ENCODE results near the gene SRSF2. TPM values are rescaled to one million over a fixed set of nuclear protein-coding genes. Genes with fewer than 3 reads are reported as not detected.

The SRSF2 gene
- polyA plus RNA-seq, 2 of the 4 experiments (the other 2 are of a cell fraction), result 338 to 412 TPM

DNA sequence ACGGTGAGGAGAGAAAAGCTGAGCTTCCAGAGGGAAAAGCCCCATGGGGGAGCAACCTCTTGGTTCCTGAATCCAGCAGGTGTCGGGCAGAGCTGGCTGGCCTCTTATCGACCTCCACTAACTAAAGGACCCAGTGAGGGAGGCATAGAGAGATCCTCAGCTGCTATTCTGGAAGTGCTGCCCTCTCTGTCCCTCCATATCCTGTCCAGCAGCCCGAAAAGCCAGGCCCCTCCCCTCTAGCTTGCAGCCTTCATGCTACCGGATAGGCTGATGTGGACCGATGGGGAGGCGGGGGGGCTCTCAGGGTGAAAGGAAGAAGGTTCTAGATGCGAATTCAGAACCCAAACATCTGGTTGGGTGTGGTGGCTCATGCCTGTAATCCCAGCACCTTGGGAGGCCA is 51.3 kb downstream of the SRSF2 start:
- Histone ChIP-seq H3K4me3 (no peak overlapping the region), H3K4me1 (peaks cover 19% of the 10 kb centered on the region), H3K9me3 (no peaks in the 10 kb centered on the region), H3K4me2 (no peak overlapping the region), H3K27ac (no peak overlapping the region)
- TF ChIP-seq FOSL2 (IDR thresholded peaks at IDR 0.05) (no peak), FOSL2 (CRISPR knock-in tag; IDR thresholded peaks at IDR 0.05) (no peak), RFX5 (IDR thresholded peaks at IDR 0.05) (no peak), EP300 (IDR thresholded peaks at IDR 0.05) (no peak), CBX8 (IDR thresholded peaks at IDR 0.05) (no peak), FOXS1 (CRISPR knock-in tag; IDR thresholded peaks at IDR 0.05) (no peak)
- ATAC-seq (no peak), FAIRE-seq (no peak), DNase-seq (ENCODE audit: low read depth in 1 of 2, low spot score in 1 of 2) (no peak)
- 85% methylated on average over 8 of the region's 8 CpGs for WGBS (ENCODE audit: missing lambda C conversion rate)
- CTCF ChIA-PET, result interaction anchor here (0.6 to 20.1 kb wide), 9 partner anchors 9 to 291 kb away, joined by 3 to 456 read pairs (median 69); partner anchors contain the start of genes JMJD6, METTL23 and MXRA7
- POLR2A ChIA-PET, result interaction anchor here (1.8 kb wide), 1 partner anchor 14 kb away, joined by 5 read pairs; no protein-coding TSS in a partner anchor

DNA sequence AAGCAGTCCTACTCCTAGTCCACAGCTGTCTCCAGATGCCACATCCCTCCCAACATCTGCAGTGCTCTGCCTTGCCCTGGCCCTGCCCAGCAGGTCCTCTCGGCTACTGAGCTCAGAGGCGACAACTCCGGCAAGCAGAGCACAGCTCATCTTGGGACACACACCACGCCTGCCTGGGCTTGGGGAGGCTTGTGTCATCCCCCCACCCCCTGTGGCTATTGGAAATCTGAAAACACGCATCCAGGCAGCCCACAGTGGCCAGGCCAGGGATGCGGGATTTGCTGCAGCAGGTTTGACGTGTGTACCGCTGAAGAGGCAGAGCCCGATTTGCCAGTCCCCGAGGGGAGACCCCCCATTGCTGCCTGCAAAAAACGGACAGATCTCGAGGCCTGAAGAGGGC is 51.8 kb downstream of the SRSF2 start:
- no peak for ATAC-seq
- POLR2A ChIA-PET, result interaction anchor here (1.8 kb wide), 1 partner anchor 14 kb away, joined by 5 read pairs; no protein-coding TSS in a partner anchor

GRCh38 chr17:76684756-76685155 is 52.4 kb downstream of the SRSF2 start:
- ATAC-seq (no peak), DNase-seq (ENCODE audit: low read depth in 1 of 2, low spot score in 1 of 2) (no peak), FAIRE-seq (no peak)
- 87% methylated on average over 6 of the region's 7 CpGs for WGBS (ENCODE audit: missing lambda C conversion rate)
- ChIA-PET POLR2A (interaction anchor here (1.8 kb wide), 1 partner anchor 13 kb away, joined by 5 read pairs; no protein-coding TSS in a partner anchor), CTCF (interaction anchor here (0.6 to 20.1 kb wide), 9 partner anchors 9 to 1777 kb away, joined by 3 to 456 read pairs (median 69); partner anchors contain the start of genes JMJD6, METTL23 and MXRA7)
- H3K4me2 ChIP-seq, result no peak overlapping the region
- no peaks in the 10 kb centered on the region for H3K9me3 ChIP-seq
- no peak for TF ChIP-seq CEBPB (IDR thresholded peaks at IDR 0.05)
- no peak for TF ChIP-seq PHF8 (IDR thresholded peaks at IDR 0.05; ENCODE audit: borderline replicate concordance, low read depth)
- peaks cover 19% of the 10 kb centered on the region for H3K4me1 ChIP-seq
- H3K4me3 ChIP-seq, result no peak overlapping the region
- H3K27ac ChIP-seq, result no peak overlapping the region

More for the DNA sequence above, 51.8 kb downstream of the SRSF2 start:
- CTCF ChIA-PET, result interaction anchor here (0.9 to 20.1 kb wide), 8 partner anchors 9 to 288 kb away, joined by 4 to 456 read pairs (median 74); partner anchors contain the start of genes JMJD6, METTL23 and MXRA7
- peaks cover 19% of the 10 kb centered on the region for H3K4me1 ChIP-seq
- no peaks in the 10 kb centered on the region for H3K9me3 ChIP-seq
- H3K4me3 ChIP-seq, result no peak overlapping the region
- no peak overlapping the region for H3K27ac ChIP-seq
- TF ChIP-seq ATOH8 (CRISPR knock-in tag; IDR thresholded peaks at IDR 0.05; ENCODE audit: low read depth) (no peak), HES2 (IDR thresholded peaks at IDR 0.05) (no peak), BCL3 (IDR thresholded peaks at IDR 0.05) (no peak), BHLHE40 (IDR thresholded peaks at IDR 0.05; ENCODE audit: low read depth, low read length) (no peak), HEYL (CRISPR knock-in tag; IDR thresholded peaks at IDR 0.05) (no peak)
- H3K4me2 ChIP-seq, result no peak overlapping the region
- DNase-seq (ENCODE audit: low read depth in 1 of 2, low spot score in 1 of 2) (no peak), FAIRE-seq (no peak)
- 83% methylated on average over 11 of the region's 12 CpGs for WGBS (ENCODE audit: missing lambda C conversion rate)

Small RNAs within 50 kb of the gene (small RNA-seq; reads per million reads assigned to genes)
- gene AC005837.3 (0 reads per million in 6 experiments), gene RF02271 (0 reads per million in 6 experiments), gene RNU6-97P (0 reads per million in 6 experiments), gene RNY4P36 (0 to 0.19 (median 0) reads per million in 6 experiments)

Other genes with a start within 250 kb of the SRSF2 start
- 14.0 and 19.9 TPM in 2 replicates for gene RHBDF2, start 235.9 kb downstream of the SRSF2 start, polyA plus RNA-seq (2011; rRNA removed)
- gene RHBDF2, start 235.9 kb downstream of the SRSF2 start, polyA plus RNA-seq (2017; fragmentation: RNase III; extraction: RNeasy Plus Mini Kit Qiagen cat#74134 plus additional on column Dnase treatment), result 42.9 to 50.2 TPM (median 46.0 TPM) in 3 replicates
- gene CYGB, start 199.6 kb downstream of the SRSF2 start, polyA plus RNA-seq (2011; rRNA removed), result 1.1 and 1.2 TPM in 2 replicates
- 1.1 to 2.0 TPM (median 1.3 TPM) in 3 replicates for gene CYGB, start 199.6 kb downstream of the SRSF2 start, polyA plus RNA-seq (2017; fragmentation: RNase III; extraction: RNeasy Plus Mini Kit Qiagen cat#74134 plus additional on column Dnase treatment)
- 0.26 TPM in 1 of 2 replicates, not detected in the other for gene PRCD, start 197.3 kb downstream of the SRSF2 start, polyA plus RNA-seq (2011; rRNA removed)
- gene PRCD, start 197.3 kb downstream of the SRSF2 start, polyA plus RNA-seq (2017; fragmentation: RNase III; extraction: RNeasy Plus Mini Kit Qiagen cat#74134 plus additional on column Dnase treatment), result not detected in 3 replicates
- gene ST6GALNAC2, start 151.5 kb downstream of the SRSF2 start, polyA plus RNA-seq (2011; rRNA removed), result 0.74 and 0.78 TPM in 2 replicates
- 0.30 to 0.59 TPM (median 0.41 TPM) in 3 replicates for gene ST6GALNAC2, start 151.5 kb downstream of the SRSF2 start, polyA plus RNA-seq (2017; fragmentation: RNase III; extraction: RNeasy Plus Mini Kit Qiagen cat#74134 plus additional on column Dnase treatment)
- 0.63 and 0.72 TPM in 2 replicates for gene ST6GALNAC1, start 93.6 kb downstream of the SRSF2 start, polyA plus RNA-seq (2011; rRNA removed)
- 0.09 to 0.27 TPM (median 0.09 TPM) in 3 replicates for gene ST6GALNAC1, start 93.6 kb downstream of the SRSF2 start, polyA plus RNA-seq (2017; fragmentation: RNase III; extraction: RNeasy Plus Mini Kit Qiagen cat#74134 plus additional on column Dnase treatment)
- gene MXRA7, start 26.4 kb downstream of the SRSF2 start, polyA plus RNA-seq (2011; rRNA removed), result 47.8 and 80.1 TPM in 2 replicates
- 48.6 to 59.2 TPM (median 57.2 TPM) in 3 replicates for gene MXRA7, start 26.4 kb downstream of the SRSF2 start, polyA plus RNA-seq (2017; fragmentation: RNase III; extraction: RNeasy Plus Mini Kit Qiagen cat#74134 plus additional on column Dnase treatment)
- gene JMJD6, start 10.7 kb downstream of the SRSF2 start, polyA plus RNA-seq (2011; rRNA removed), result 17.5 and 23.0 TPM in 2 replicates
- gene JMJD6, start 10.7 kb downstream of the SRSF2 start, polyA plus RNA-seq (2017; fragmentation: RNase III; extraction: RNeasy Plus Mini Kit Qiagen cat#74134 plus additional on column Dnase treatment), result 44.5 to 55.3 TPM (median 53.3 TPM) in 3 replicates
- gene METTL23, start 10.5 kb downstream of the SRSF2 start, polyA plus RNA-seq (2011; rRNA removed), result 120 and 138 TPM in 2 replicates
- 64.6 to 67.2 TPM (median 64.9 TPM) in 3 replicates for gene METTL23, start 10.5 kb downstream of the SRSF2 start, polyA plus RNA-seq (2017; fragmentation: RNase III; extraction: RNeasy Plus Mini Kit Qiagen cat#74134 plus additional on column Dnase treatment)
- gene MFSD11, start 788 bp upstream of the SRSF2 start, polyA plus RNA-seq (2011; rRNA removed), result 26.0 and 30.0 TPM in 2 replicates
- gene MFSD11, start 788 bp upstream of the SRSF2 start, polyA plus RNA-seq (2017; fragmentation: RNase III; extraction: RNeasy Plus Mini Kit Qiagen cat#74134 plus additional on column Dnase treatment), result 17.4 to 18.2 TPM (median 17.5 TPM) in 3 replicates
- 7.6 and 10.3 TPM in 2 replicates for gene MGAT5B, start 131.1 kb upstream of the SRSF2 start, polyA plus RNA-seq (2011; rRNA removed)
- 16.2 to 22.8 TPM (median 21.7 TPM) in 3 replicates for gene MGAT5B, start 131.1 kb upstream of the SRSF2 start, polyA plus RNA-seq (2017; fragmentation: RNase III; extraction: RNeasy Plus Mini Kit Qiagen cat#74134 plus additional on column Dnase treatment)